Choroid plexus epithelial cell (primary cell): ENCODE results near the gene RXRA.

ENCODE experiments used
- DNase-seq: peaks from one replicate; pipeline ENCODE4 v3.0.0-alpha.2; 2010; ENCODE audit warnings: low read depth
- H3K4me3 ChIP-seq: 2 replicates; pipeline ENCODE4 v1.5.1; 2011; ENCODE audit warnings: low read depth, mild to moderate bottlenecking, control low read depth, low read length, moderate library complexity
- TF ChIP-seq, protein P1 (sequence below): conservative IDR thresholded peaks from 2 replicates; pipeline ENCODE4 v1.5.1; 2011; ENCODE audit warnings: low read depth, mild to moderate bottlenecking, control low read depth, inconsistent platforms, low read length, moderate library complexity

Gene RXRA

DNA sequence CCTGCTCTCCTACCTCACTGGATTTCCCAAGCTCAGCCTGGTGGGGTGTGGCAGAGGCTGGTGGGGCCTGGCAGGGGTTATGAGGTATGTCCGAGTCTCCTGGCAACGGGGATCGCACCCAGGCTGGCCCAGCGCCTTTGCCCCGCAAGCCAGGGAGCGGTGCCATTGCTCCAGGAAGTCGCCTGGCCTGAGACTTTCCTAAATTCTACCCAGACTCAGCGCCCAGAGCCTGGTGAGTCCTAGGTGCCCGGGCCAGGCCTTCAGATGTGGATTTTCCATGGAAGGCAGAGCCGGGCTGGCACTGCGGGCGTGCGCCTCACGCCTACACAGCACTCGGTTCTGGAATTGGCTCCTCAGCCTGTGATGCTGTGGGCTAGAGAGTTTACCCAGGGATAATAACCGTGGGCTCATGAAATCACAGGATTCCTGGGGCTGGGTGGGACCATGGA is 159.9 kb downstream of the RXRA start:
- TF ChIP-seq, protein P1, sequence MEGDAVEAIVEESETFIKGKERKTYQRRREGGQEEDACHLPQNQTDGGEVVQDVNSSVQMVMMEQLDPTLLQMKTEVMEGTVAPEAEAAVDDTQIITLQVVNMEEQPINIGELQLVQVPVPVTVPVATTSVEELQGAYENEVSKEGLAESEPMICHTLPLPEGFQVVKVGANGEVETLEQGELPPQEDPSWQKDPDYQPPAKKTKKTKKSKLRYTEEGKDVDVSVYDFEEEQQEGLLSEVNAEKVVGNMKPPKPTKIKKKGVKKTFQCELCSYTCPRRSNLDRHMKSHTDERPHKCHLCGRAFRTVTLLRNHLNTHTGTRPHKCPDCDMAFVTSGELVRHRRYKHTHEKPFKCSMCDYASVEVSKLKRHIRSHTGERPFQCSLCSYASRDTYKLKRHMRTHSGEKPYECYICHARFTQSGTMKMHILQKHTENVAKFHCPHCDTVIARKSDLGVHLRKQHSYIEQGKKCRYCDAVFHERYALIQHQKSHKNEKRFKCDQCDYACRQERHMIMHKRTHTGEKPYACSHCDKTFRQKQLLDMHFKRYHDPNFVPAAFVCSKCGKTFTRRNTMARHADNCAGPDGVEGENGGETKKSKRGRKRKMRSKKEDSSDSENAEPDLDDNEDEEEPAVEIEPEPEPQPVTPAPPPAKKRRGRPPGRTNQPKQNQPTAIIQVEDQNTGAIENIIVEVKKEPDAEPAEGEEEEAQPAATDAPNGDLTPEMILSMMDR: no peak
- no peak for DNase-seq
- H3K4me3 ChIP-seq: no peak overlapping the region

DNA sequence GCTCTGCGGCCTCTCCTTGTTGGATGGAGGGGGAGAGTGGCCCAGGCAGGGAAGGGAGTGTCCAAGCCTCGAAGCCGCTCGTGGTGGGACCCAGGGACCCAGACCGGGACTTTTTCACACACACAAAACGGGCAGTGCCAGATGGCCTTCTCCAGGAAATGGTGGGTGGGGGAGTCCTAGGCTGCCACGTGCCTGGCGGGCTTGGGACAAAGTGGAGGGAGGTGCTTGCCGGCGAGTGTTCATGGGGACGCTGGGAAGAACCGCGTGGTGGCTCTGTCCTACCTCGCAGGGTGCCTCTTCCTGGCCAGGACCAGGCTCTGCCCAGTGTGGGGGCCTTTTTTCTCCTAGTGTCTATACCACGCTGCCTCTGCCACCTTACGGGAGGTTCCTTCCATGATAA is 160.3 kb downstream of the RXRA start:
- H3K4me3 ChIP-seq: no peak overlapping the region
- TF ChIP-seq, protein P1: no peak
- no peak for DNase-seq
